DOHH2 (cell line): ENCODE data around the gene CLIC1.

ENCODE experiments used
- H3F3A ChIP-seq: fragments of 200-600 bp; sonication (generic), shearing (Covaris generic); 2 replicates; pipeline ENCODE4 v1.6.0; 2016; ENCODE audit warnings: antibody characterized with exemption, mild to moderate bottlenecking; ENCODE audit not compliant: control insufficient read depth, insufficient read depth
- H3K27ac ChIP-seq: fragments of 200-600 bp; sonication (generic); 2 replicates; pipeline ENCODE4 v1.5.1; 2014; ENCODE audit warnings: low read depth, mild to moderate bottlenecking, low read length, moderate library complexity
- H3K27me3 ChIP-seq: fragments of 200-600 bp; sonication (generic); 2 replicates; pipeline ENCODE4 v1.6.1; 2014; ENCODE audit warnings: mild to moderate bottlenecking, low read length, mixed read lengths; ENCODE audit not compliant: control insufficient read depth
- H3K36me3 ChIP-seq: fragments of 200-600 bp; sonication (generic); 2 replicates; pipeline ENCODE4 v1.6.1; 2014; ENCODE audit warnings: mild to moderate bottlenecking, low read length, moderate library complexity, mixed read lengths; ENCODE audit not compliant: control insufficient read depth
- H3K4me1 ChIP-seq: fragments of 200-600 bp; sonication (generic); 2 replicates; pipeline ENCODE4 v1.6.1; 2014; ENCODE audit warnings: mild to moderate bottlenecking, low read length, mixed read lengths; ENCODE audit not compliant: control insufficient read depth
- H3K4me2 ChIP-seq: fragments of 200-600 bp; sonication (generic); 2 replicates; pipeline ENCODE4 v1.6.0; 2014; ENCODE audit warnings: mild to moderate bottlenecking, low read length, moderate library complexity
- H3K4me3 ChIP-seq: fragments of 200-600 bp; sonication (generic); 2 replicates; pipeline ENCODE4 v1.5.1; 2014; ENCODE audit warnings: mild to moderate bottlenecking, low read length, mixed read lengths
- H3K79me2 ChIP-seq: fragments of 200-600 bp; sonication (generic); 2 replicates; pipeline ENCODE4 v1.6.1; 2014; ENCODE audit warnings: mild to moderate bottlenecking, low read length, mixed read lengths; ENCODE audit not compliant: control insufficient read depth
- H3K9me2 ChIP-seq: fragments of 200-600 bp; sonication (generic); replicated peaks from 2 replicates; pipeline ENCODE4 v1.6.1; 2014; ENCODE audit warnings: mild to moderate bottlenecking, low read length, mixed read lengths; ENCODE audit not compliant: control insufficient read depth
- H3K9me3 ChIP-seq: fragments of 200-600 bp; sonication (generic); 2 replicates; pipeline ENCODE4 v1.6.1; 2014; ENCODE audit warnings: antibody characterized with exemption, low read length, mixed read lengths; ENCODE audit not compliant: control insufficient read depth, insufficient read depth
- H4K20me1 ChIP-seq: fragments of 200-600 bp; sonication (generic); 2 replicates; pipeline ENCODE4 v1.6.0; 2014; ENCODE audit warnings: low read depth, mild to moderate bottlenecking, antibody characterized with exemption, low read length, moderate library complexity; ENCODE audit not compliant: control insufficient read depth, insufficient read depth
- CTCF ChIP-seq: fragments of 200-600 bp; sonication (generic); IDR thresholded peaks from one replicate; pipeline ENCODE4 v1.5.1; 2014; ENCODE audit warnings: antibody characterized with exemption, mild to moderate bottlenecking, low read depth, low read length; ENCODE audit not compliant: poor library complexity, severe bottlenecking
- EZH2phosphoT487 ChIP-seq: fragments of 200-600 bp; sonication (generic); IDR thresholded peaks from 2 replicates; pipeline ENCODE4 v1.6.1; 2017; ENCODE audit warnings: borderline replicate concordance, mild to moderate bottlenecking, antibody characterized with exemption, low read length, moderate library complexity, mixed read lengths

CLIC1 gene

GRCh38 chr6:31705931-31706330 is 30.4 kb downstream of the CLIC1 start:
- Histone ChIP-seq H3K4me3 (no peak overlapping the region), H3F3A (peaks cover 6% of the 10 kb centered on the region), H3K4me1 (peaks cover 25% of the 10 kb centered on the region), H3K27me3 (peaks cover 12% of the 10 kb centered on the region), H3K9me2 (no peaks in the 10 kb centered on the region), H4K20me1 (0 out of 2 replicates have a peak, but pooled peaks cover 4% of the 10 kb centered on the region), H3K36me3 (peaks cover 4% of the 10 kb centered on the region), H3K4me2 (no peak overlapping the region), H3K9me3 (no peaks in the 10 kb centered on the region), H3K27ac (no peak overlapping the region), H3K79me2 (peaks cover 19% of the 10 kb centered on the region)
- TF ChIP-seq EZH2phosphoT487 (no peak), CTCF (no peak)

GRCh38 chr6:31702819-31703716 is 33.3 kb downstream of the CLIC1 start, which contains the start of gene ABHD16A:
Gene ABHD16A, minus strand, starts transcription at chr6:31703324. Its CDS starts 43 bp downstream, at chr6:31703281.
- TF ChIP-seq EZH2phosphoT487, result no peak
- no peak for TF ChIP-seq CTCF
- no peaks in the 10 kb centered on the region for H3K9me3 ChIP-seq
- H3K4me3 ChIP-seq, result peak within 1 kb of the TSS; percentile 88
- H3K4me2 ChIP-seq, result peak within 1 kb of the TSS; percentile 74
- no peaks in the 10 kb centered on the region for H3K9me2 ChIP-seq
- peaks cover 7% of the 10 kb centered on the region for H3F3A ChIP-seq
- peaks cover 19% of the 10 kb centered on the region for H3K36me3 ChIP-seq
- 0 out of 2 replicates have a peak, but pooled peaks cover 4% of the 10 kb centered on the region for H4K20me1 ChIP-seq
- no peaks in the 10 kb centered on the region for H3K27me3 ChIP-seq
- H3K4me1 ChIP-seq, result peaks cover 23% of the 10 kb centered on the region
- H3K79me2 ChIP-seq, result peaks cover 24% of the 10 kb centered on the region
- H3K27ac ChIP-seq, result peak within 1 kb of the TSS; percentile 74

- TF ChIP-seq EZH2phosphoT487 (no peak), CTCF (no peak)
- peaks cover 13% of the 10 kb centered on the region for H3F3A ChIP-seq
- H3K9me3 ChIP-seq, result no peaks in the 10 kb centered on the region
- peak overlapping the region; percentile 74 for H3K4me2 ChIP-seq
- peaks cover 23% of the 10 kb centered on the region for H3K4me1 ChIP-seq
- peak overlapping the region; percentile 74 for H3K27ac ChIP-seq
- H4K20me1 ChIP-seq, result 0 out of 2 replicates have a peak, but pooled peaks cover 4% of the 10 kb centered on the region
- peaks cover 24% of the 10 kb centered on the region for H3K36me3 ChIP-seq
- H3K4me3 ChIP-seq, result peak overlapping the region; percentile 88
- peaks cover 24% of the 10 kb centered on the region for H3K79me2 ChIP-seq
- H3K27me3 ChIP-seq, result no peaks in the 10 kb centered on the region
- H3K9me2 ChIP-seq, result no peaks in the 10 kb centered on the region
These were observed 33.9 kb downstream of the CLIC1 start for GRCh38 chr6:31702405-31702818.
